Astrocyte (in vitro differentiated cells and primary cell): ENCODE measurements around the gene P2RX1. TPM values are rescaled to one million over a fixed set of nuclear protein-coding genes. Genes with fewer than 3 reads are reported as not detected.

ENCODE experiments used
- total RNA-seq: library from RNA; stranded (reverse); gene quantifications from 2 replicates; pipeline ENCODE4 v1.2.1, GENCODE V29; 2021

The P2RX1 gene
- total RNA-seq, 1 donor from 2014 or later, result not detected

Other genes starting within 250 kb of the P2RX1 start
- gene TAX1BP3, start 247.9 kb downstream of the P2RX1 start, total RNA-seq, result 193 and 194 TPM in 2 replicates
- 49.7 and 52.2 TPM in 2 replicates for gene EMC6, start 247.7 kb downstream of the P2RX1 start, total RNA-seq
- gene P2RX5, start 220.3 kb downstream of the P2RX1 start, total RNA-seq, result 2.4 TPM in 2 replicates
- 1.7 and 2.4 TPM in 2 replicates for gene HASPIN, start 192.6 kb downstream of the P2RX1 start, total RNA-seq
- gene ITGAE, start 115.3 kb downstream of the P2RX1 start, total RNA-seq, result 23.3 and 30.9 TPM in 2 replicates
- 44.5 and 46.7 TPM in 2 replicates for gene NCBP3, start 70.2 kb downstream of the P2RX1 start, total RNA-seq
- 3.8 and 5.1 TPM in 2 replicates for gene CAMKK1, start 23.4 kb downstream of the P2RX1 start, total RNA-seq
- 1.5 and 1.8 TPM in 2 replicates for gene ATP2A3, start 48.0 kb upstream of the P2RX1 start, total RNA-seq
- 31.8 and 32.7 TPM in 2 replicates for gene ZZEF1, start 226.6 kb upstream of the P2RX1 start, total RNA-seq
- gene CYB5D2, start 226.7 kb upstream of the P2RX1 start, total RNA-seq, result 10.8 and 15.4 TPM in 2 replicates